Erythroblast (primary cell): ENCODE results near the gene DARS2.
A peak's percentile ranks its signal among the peaks of the same experiment; 100 is the strongest.

Source experiments
- GATA1 ChIP-seq: IDR thresholded peaks from 2 replicates; pipeline ENCODE4 v1.6.1; 2011; ENCODE audit warnings: low read depth, mild to moderate bottlenecking, control low read depth, low read length, moderate library complexity
- POLR2A ChIP-seq: IDR thresholded peaks from 2 replicates; pipeline ENCODE4 v1.6.1; 2011; ENCODE audit warnings: mild to moderate bottlenecking, low read length

DNA sequence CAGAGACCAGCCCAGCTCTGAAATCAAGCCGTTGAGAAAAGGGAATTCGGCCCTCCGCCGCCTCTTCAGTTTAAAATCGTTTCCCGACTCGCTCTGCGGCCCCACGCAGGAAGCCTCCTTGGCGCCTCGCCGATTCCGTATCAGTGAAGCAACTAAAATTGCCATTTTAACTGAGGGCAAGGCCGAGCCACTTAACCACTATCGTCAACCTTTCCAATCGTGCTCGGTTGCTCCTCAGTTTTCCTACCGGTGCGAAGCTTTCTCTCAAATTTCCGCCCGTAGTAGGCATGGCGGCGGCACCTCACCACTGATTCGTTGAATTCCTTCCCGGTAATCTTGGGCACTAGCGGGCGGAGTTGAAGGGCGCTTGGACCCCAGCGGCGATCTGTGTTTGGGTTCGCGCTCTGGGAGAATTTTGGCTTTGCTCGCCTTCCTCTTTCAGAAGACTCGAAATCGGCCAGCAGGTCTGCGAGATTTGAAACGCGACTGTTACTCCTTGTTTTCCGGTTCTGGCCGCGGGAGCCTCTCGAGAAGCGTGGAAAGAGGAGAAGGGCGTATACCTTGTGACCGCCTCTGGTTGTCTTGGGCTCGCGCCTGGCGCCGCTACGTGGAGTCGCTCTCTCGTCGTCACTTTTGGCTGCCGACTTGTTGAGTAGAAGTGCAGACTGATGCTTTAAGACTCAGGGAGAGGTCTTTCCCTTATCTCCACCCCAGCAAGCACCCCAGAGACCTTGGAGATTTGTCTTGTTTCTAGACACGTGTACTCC lies at the start of gene DARS2, which contains the start of gene CENPL:
- TF ChIP-seq POLR2A (peak; percentile 93), GATA1 (no peak)
